Gastroesophageal sphincter (tissue), 3 donors: ENCODE results near the gene ACTR3.

ENCODE experiments used
- EP300 ChIP-seq: sonication (generic); formaldehyde crosslinking; IDR thresholded peaks from one replicate; pipeline ENCODE4 v1.6.1; 2017; ENCODE audit warnings: antibody characterized with exemption, mild to moderate bottlenecking
- POLR2AphosphoS5 ChIP-seq: sonication (generic); formaldehyde crosslinking; IDR thresholded peaks from one replicate; pipeline ENCODE4 v1.6.1; 2017; ENCODE audit warnings: antibody characterized with exemption
- TF ChIP-seq, protein P1 (sequence below), 4 experiments: fragments of 200-600 bp in 2 of 4; fragments of 450-650 bp in 2 of 4; sonication (generic) in 1 of 4; IDR thresholded peaks; one replicate each; pipeline ENCODE4 v1.5.1; 2017 to 2019; ENCODE audit warnings: antibody characterized with exemption in 4 of 4, mild to moderate bottlenecking in 2 of 4, moderate library complexity in 2 of 4

DNA sequence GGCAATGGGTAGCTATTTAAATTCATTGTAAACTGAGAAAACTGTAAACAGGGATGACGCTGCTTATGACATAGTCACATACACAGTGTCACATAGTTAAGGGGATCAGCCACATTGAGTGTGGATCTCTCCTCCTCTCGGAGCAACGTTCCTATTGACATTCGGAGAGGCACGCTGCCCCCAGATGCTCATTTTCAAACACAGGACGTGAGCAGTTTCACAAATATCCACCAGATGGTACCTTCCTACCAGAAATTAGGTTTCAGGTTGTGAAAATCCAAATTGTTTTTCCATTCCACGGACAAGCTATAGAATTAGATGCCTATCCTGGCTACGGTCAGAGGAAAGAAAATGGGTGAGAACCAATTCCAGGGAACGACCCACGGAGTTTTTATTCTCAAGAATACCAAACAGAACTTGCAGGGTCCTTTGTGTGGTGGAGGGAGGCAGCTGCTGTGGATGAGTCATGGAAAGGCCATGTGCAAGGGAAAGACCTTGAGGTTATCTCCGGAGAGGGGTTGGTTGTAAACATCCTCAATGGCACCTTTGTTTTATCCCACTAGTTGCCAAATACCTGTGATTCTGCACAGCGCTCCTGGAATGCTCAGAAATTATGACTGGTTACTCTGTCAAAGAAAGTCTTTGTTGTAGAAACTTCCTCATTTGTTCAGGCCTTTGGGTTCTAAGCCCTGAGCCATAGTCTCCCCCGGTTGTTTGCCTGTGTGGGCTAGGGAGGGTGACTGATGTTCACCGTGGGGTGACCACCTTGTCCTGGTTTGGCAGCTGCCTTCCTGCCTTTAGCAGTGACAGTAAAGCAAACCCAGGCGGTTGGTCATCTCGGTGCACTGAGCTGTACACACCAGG is 88.0 kb downstream of the ACTR3 start:
- TF ChIP-seq, protein P1, sequence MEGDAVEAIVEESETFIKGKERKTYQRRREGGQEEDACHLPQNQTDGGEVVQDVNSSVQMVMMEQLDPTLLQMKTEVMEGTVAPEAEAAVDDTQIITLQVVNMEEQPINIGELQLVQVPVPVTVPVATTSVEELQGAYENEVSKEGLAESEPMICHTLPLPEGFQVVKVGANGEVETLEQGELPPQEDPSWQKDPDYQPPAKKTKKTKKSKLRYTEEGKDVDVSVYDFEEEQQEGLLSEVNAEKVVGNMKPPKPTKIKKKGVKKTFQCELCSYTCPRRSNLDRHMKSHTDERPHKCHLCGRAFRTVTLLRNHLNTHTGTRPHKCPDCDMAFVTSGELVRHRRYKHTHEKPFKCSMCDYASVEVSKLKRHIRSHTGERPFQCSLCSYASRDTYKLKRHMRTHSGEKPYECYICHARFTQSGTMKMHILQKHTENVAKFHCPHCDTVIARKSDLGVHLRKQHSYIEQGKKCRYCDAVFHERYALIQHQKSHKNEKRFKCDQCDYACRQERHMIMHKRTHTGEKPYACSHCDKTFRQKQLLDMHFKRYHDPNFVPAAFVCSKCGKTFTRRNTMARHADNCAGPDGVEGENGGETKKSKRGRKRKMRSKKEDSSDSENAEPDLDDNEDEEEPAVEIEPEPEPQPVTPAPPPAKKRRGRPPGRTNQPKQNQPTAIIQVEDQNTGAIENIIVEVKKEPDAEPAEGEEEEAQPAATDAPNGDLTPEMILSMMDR (IDR thresholded peaks at IDR 0.05), result no peak
- TF ChIP-seq POLR2AphosphoS5, result no peak
- TF ChIP-seq EP300, result no peak
